ENCODE data around the gene TRIM69.
"Not testable (repeated sequence)": the region's sequence is repeated elsewhere in the genome, so short reads cannot be mapped to it uniquely, and the experiment has no call there.

The TRIM69 gene

GRCh38 chr15:44718927-44719292 lies 17.4 kb upstream of the TRIM69 start:
- no peak for TF ChIP-seq CTCF (IDR thresholded peaks at IDR 0.05; ENCODE audit: low read depth, low read length, missing control alignments)
- no peak for DNase-seq
- in situ Hi-C loops (cut with HindIII; ENCODE audit: low pct_ligation_motif_present, low sequenced_read_pairs): no loop called here
- Histone ChIP-seq H3K36me3 (replicated peaks) (peaks cover 39% of the 10 kb centered on the region), H3K4me3 (ENCODE audit: low read depth, low read length) (no peak overlapping the region), H3K27ac (no peak overlapping the region), H3K27me3 (replicated peaks) (no peaks in the 10 kb centered on the region)

GRCh38 chr15:44719293-44719999 lies 16.9 kb upstream of the TRIM69 start:
- H3K36me3 ChIP-seq (replicated peaks): peaks cover 37% of the 10 kb centered on the region
- TF ChIP-seq CTCF (IDR thresholded peaks at IDR 0.05; ENCODE audit: low read depth, low read length, missing control alignments): no peak
- in situ Hi-C loops (cut with HindIII; ENCODE audit: low pct_ligation_motif_present, low sequenced_read_pairs): no loop called here
- DNase-seq: no peak
- no peaks in the 10 kb centered on the region for H3K27me3 ChIP-seq (replicated peaks)
- H3K4me3 ChIP-seq (ENCODE audit: low read depth, low read length): no peak overlapping the region
- H3K27ac ChIP-seq: no peak overlapping the region

- in situ Hi-C loops (cut with HindIII; ENCODE audit: low pct_ligation_motif_present, low sequenced_read_pairs); DNase-seq; H3K27me3 ChIP-seq (replicated peaks); H3K4me3 ChIP-seq (ENCODE audit: low read depth, low read length); H3K27ac ChIP-seq: not testable (repeated sequence)
- peaks cover 37% of the 10 kb centered on the region for H3K36me3 ChIP-seq (replicated peaks)
Measured at GRCh38 chr15:44720000-44720435, 16.3 kb upstream of the TRIM69 start.

GRCh38 chr15:44720460-44721176 lies 15.7 kb upstream of the TRIM69 start:
- Histone ChIP-seq H3K27me3 (replicated peaks) (no peaks in the 10 kb centered on the region), H3K27ac (no peak overlapping the region), H3K36me3 (replicated peaks) (peaks cover 31% of the 10 kb centered on the region), H3K4me3 (ENCODE audit: low read depth, low read length) (no peak overlapping the region)
- in situ Hi-C loops (cut with HindIII; ENCODE audit: low pct_ligation_motif_present, low sequenced_read_pairs): no loop called here
- no peak for TF ChIP-seq CTCF (IDR thresholded peaks at IDR 0.05; ENCODE audit: low read depth, low read length, missing control alignments)
- no peak for DNase-seq

GRCh38 chr15:44722011-44722410 lies 14.3 kb upstream of the TRIM69 start:
- no peak for TF ChIP-seq CTCF (IDR thresholded peaks at IDR 0.05; ENCODE audit: low read depth, low read length, missing control alignments)
- no peak for DNase-seq
- no peak overlapping the region for H3K27ac ChIP-seq
- H3K27me3 ChIP-seq (replicated peaks): no peaks in the 10 kb centered on the region
- no peak overlapping the region for H3K4me3 ChIP-seq (ENCODE audit: low read depth, low read length)
- H3K36me3 ChIP-seq (replicated peaks): peaks cover 17% of the 10 kb centered on the region
- in situ Hi-C loops (cut with HindIII; ENCODE audit: low pct_ligation_motif_present, low sequenced_read_pairs): no loop called here

- Histone ChIP-seq H3K36me3 (replicated peaks) (no peaks in the 10 kb centered on the region), H3K27me3 (replicated peaks) (no peaks in the 10 kb centered on the region), H3K4me3 (ENCODE audit: low read depth, low read length) (no peak overlapping the region), H3K27ac (peak overlapping the region; percentile 89)
- in situ Hi-C loops (cut with HindIII; ENCODE audit: low pct_ligation_motif_present, low sequenced_read_pairs): no loop called here
- no peak for TF ChIP-seq CTCF (IDR thresholded peaks at IDR 0.05; ENCODE audit: low read depth, low read length, missing control alignments)
- no peak for DNase-seq
Measured at GRCh38 chr15:44726136-44726535, 10.2 kb upstream of the TRIM69 start.
